DOHH2 (cell line): ENCODE results near the gene CNTN5.
"Not testable (repeated sequence)": the region's sequence is repeated elsewhere in the genome, so short reads cannot be mapped to it uniquely, and the experiment has no call there.

ENCODE experiments used
- H3F3A ChIP-seq: fragments of 200-600 bp; sonication (generic), shearing (Covaris generic); 2 replicates; pipeline ENCODE4 v1.6.0; 2016; ENCODE audit warnings: antibody characterized with exemption, mild to moderate bottlenecking; ENCODE audit not compliant: control insufficient read depth, insufficient read depth
- H3K27ac ChIP-seq: fragments of 200-600 bp; sonication (generic); 2 replicates; pipeline ENCODE4 v1.5.1; 2014; ENCODE audit warnings: low read depth, mild to moderate bottlenecking, low read length, moderate library complexity
- H3K27me3 ChIP-seq: fragments of 200-600 bp; sonication (generic); 2 replicates; pipeline ENCODE4 v1.6.1; 2014; ENCODE audit warnings: mild to moderate bottlenecking, low read length, mixed read lengths; ENCODE audit not compliant: control insufficient read depth
- H3K36me3 ChIP-seq: fragments of 200-600 bp; sonication (generic); 2 replicates; pipeline ENCODE4 v1.6.1; 2014; ENCODE audit warnings: mild to moderate bottlenecking, low read length, moderate library complexity, mixed read lengths; ENCODE audit not compliant: control insufficient read depth
- H3K4me1 ChIP-seq: fragments of 200-600 bp; sonication (generic); 2 replicates; pipeline ENCODE4 v1.6.1; 2014; ENCODE audit warnings: mild to moderate bottlenecking, low read length, mixed read lengths; ENCODE audit not compliant: control insufficient read depth
- H3K4me2 ChIP-seq: fragments of 200-600 bp; sonication (generic); 2 replicates; pipeline ENCODE4 v1.6.0; 2014; ENCODE audit warnings: mild to moderate bottlenecking, low read length, moderate library complexity
- H3K4me3 ChIP-seq: fragments of 200-600 bp; sonication (generic); 2 replicates; pipeline ENCODE4 v1.5.1; 2014; ENCODE audit warnings: mild to moderate bottlenecking, low read length, mixed read lengths
- H3K79me2 ChIP-seq: fragments of 200-600 bp; sonication (generic); 2 replicates; pipeline ENCODE4 v1.6.1; 2014; ENCODE audit warnings: mild to moderate bottlenecking, low read length, mixed read lengths; ENCODE audit not compliant: control insufficient read depth
- H3K9me2 ChIP-seq: fragments of 200-600 bp; sonication (generic); replicated peaks from 2 replicates; pipeline ENCODE4 v1.6.1; 2014; ENCODE audit warnings: mild to moderate bottlenecking, low read length, mixed read lengths; ENCODE audit not compliant: control insufficient read depth
- H3K9me3 ChIP-seq: fragments of 200-600 bp; sonication (generic); 2 replicates; pipeline ENCODE4 v1.6.1; 2014; ENCODE audit warnings: antibody characterized with exemption, low read length, mixed read lengths; ENCODE audit not compliant: control insufficient read depth, insufficient read depth
- H4K20me1 ChIP-seq: fragments of 200-600 bp; sonication (generic); 2 replicates; pipeline ENCODE4 v1.6.0; 2014; ENCODE audit warnings: low read depth, mild to moderate bottlenecking, antibody characterized with exemption, low read length, moderate library complexity; ENCODE audit not compliant: control insufficient read depth, insufficient read depth
- CTCF ChIP-seq: fragments of 200-600 bp; sonication (generic); IDR thresholded peaks from one replicate; pipeline ENCODE4 v1.5.1; 2014; ENCODE audit warnings: antibody characterized with exemption, mild to moderate bottlenecking, low read depth, low read length; ENCODE audit not compliant: poor library complexity, severe bottlenecking
- EZH2phosphoT487 ChIP-seq: fragments of 200-600 bp; sonication (generic); IDR thresholded peaks from 2 replicates; pipeline ENCODE4 v1.6.1; 2017; ENCODE audit warnings: borderline replicate concordance, mild to moderate bottlenecking, antibody characterized with exemption, low read length, moderate library complexity, mixed read lengths

CNTN5 gene

GRCh38 chr11:99080154-99080553 is 59.4 kb downstream of the CNTN5 start:
- TF ChIP-seq EZH2phosphoT487: no peak
- no peak for TF ChIP-seq CTCF
- H3K4me3 ChIP-seq: no peak overlapping the region
- H3K4me2 ChIP-seq: no peak overlapping the region
- H3K79me2 ChIP-seq: no peaks in the 10 kb centered on the region
- H3K9me2 ChIP-seq: no peaks in the 10 kb centered on the region
- H3K36me3 ChIP-seq: no peaks in the 10 kb centered on the region
- H3F3A ChIP-seq: no peaks in the 10 kb centered on the region
- no peaks in the 10 kb centered on the region for H3K4me1 ChIP-seq
- H3K27me3 ChIP-seq: no peaks in the 10 kb centered on the region
- H4K20me1 ChIP-seq: no peaks in the 10 kb centered on the region
- H3K27ac ChIP-seq: no peak overlapping the region
- H3K9me3 ChIP-seq: no peaks in the 10 kb centered on the region

GRCh38 chr11:99098258-99098657 is 77.5 kb downstream of the CNTN5 start:
- Histone ChIP-seq H4K20me1 (no peaks in the 10 kb centered on the region), H3K79me2 (no peaks in the 10 kb centered on the region), H3K36me3 (no peaks in the 10 kb centered on the region), H3K4me2 (no peak overlapping the region), H3K9me3 (no peaks in the 10 kb centered on the region), H3K4me1 (no peaks in the 10 kb centered on the region), H3F3A (no peaks in the 10 kb centered on the region), H3K27ac (no peak overlapping the region), H3K27me3 (no peaks in the 10 kb centered on the region), H3K9me2 (no peaks in the 10 kb centered on the region), H3K4me3 (no peak overlapping the region)
- no peak for TF ChIP-seq CTCF
- no peak for TF ChIP-seq EZH2phosphoT487

GRCh38 chr11:99098751-99099150 is 78.0 kb downstream of the CNTN5 start:
- Histone ChIP-seq H3K9me3 (no peaks in the 10 kb centered on the region), H3K9me2 (no peaks in the 10 kb centered on the region), H3K4me1 (no peaks in the 10 kb centered on the region), H3K4me2 (no peak overlapping the region), H3K27ac (no peak overlapping the region), H3K4me3 (no peak overlapping the region), H3K79me2 (no peaks in the 10 kb centered on the region), H3F3A (no peaks in the 10 kb centered on the region), H4K20me1 (no peaks in the 10 kb centered on the region), H3K36me3 (no peaks in the 10 kb centered on the region), H3K27me3 (no peaks in the 10 kb centered on the region)
- TF ChIP-seq EZH2phosphoT487 (no peak), CTCF (no peak)

GRCh38 chr11:99117603-99118002 is 96.9 kb downstream of the CNTN5 start:
- Histone ChIP-seq H4K20me1 (no peaks in the 10 kb centered on the region), H3K27me3 (no peaks in the 10 kb centered on the region), H3K4me1 (no peaks in the 10 kb centered on the region; the same call in 1 of the 2 replicates), H3K9me3 (no peaks in the 10 kb centered on the region), H3K4me3 (no peak overlapping the region), H3F3A (no peaks in the 10 kb centered on the region), H3K79me2 (no peaks in the 10 kb centered on the region), H3K27ac (no peak overlapping the region), H3K36me3 (no peaks in the 10 kb centered on the region), H3K9me2 (no peaks in the 10 kb centered on the region), H3K4me2 (no peak overlapping the region)
- TF ChIP-seq EZH2phosphoT487 (no peak), CTCF (no peak)

GRCh38 chr11:99133862-99134261 is 113.1 kb downstream of the CNTN5 start:
- H3K36me3 ChIP-seq, H3K79me2 ChIP-seq, H3K27me3 ChIP-seq, H3K4me3 ChIP-seq, H3F3A ChIP-seq, H3K4me1 ChIP-seq, H3K9me2 ChIP-seq, H3K9me3 ChIP-seq, H4K20me1 ChIP-seq, H3K4me2 ChIP-seq, H3K27ac ChIP-seq: not testable (repeated sequence)
